Left ventricle myocardium inferior (tissue), 1 donor: ENCODE data around the gene SH3TC2. TPM values are rescaled to one million over a fixed set of nuclear protein-coding genes. Genes with fewer than 3 reads are reported as not detected.

ENCODE experiments used
- DNase-seq: peaks from one replicate; pipeline ENCODE4 v3.0.0-alpha.2; 2020
- H3K27ac ChIP-seq: fragments of 200-600 bp; replicated peaks from 2 replicates; pipeline ENCODE4 v1.8.0; 2021
- H3K27me3 ChIP-seq: fragments of 200-600 bp; 2 replicates; pipeline ENCODE4 v1.8.0; 2021; ENCODE audit warnings: low read depth
- H3K36me3 ChIP-seq: fragments of 200-600 bp; 2 replicates; pipeline ENCODE4 v1.8.0; 2021
- H3K4me1 ChIP-seq: fragments of 200-600 bp; 2 replicates; pipeline ENCODE4 v1.8.0; 2021
- H3K4me3 ChIP-seq: fragments of 200-600 bp; 2 replicates; pipeline ENCODE4 v1.8.0; 2021; ENCODE audit warnings: mild to moderate bottlenecking, moderate library complexity
- H3K9me3 ChIP-seq: fragments of 200-600 bp; replicated peaks from 2 replicates; pipeline ENCODE4 v1.8.0; 2021
- intact Hi-C: fragments of 100-400 bp; cut with micrococcal nuclease; formaldehyde crosslinking; loops from one replicate; pipeline ENCODE4 v1.11.0; 2022
- total RNA-seq: library from RNA; stranded (reverse); fragmentation: NEBNext Ultra II Directional; extraction: Animal tissue kit (Norgen Biotek cat#: 25700); gene quantifications from one replicate; pipeline ENCODE4 v1.2.1, GENCODE V29; 2021
- TF ChIP-seq, protein P1 (sequence below): fragments of 200-600 bp; IDR thresholded peaks from 2 replicates; pipeline ENCODE4 v1.8.0; 2021; ENCODE audit warnings: antibody characterized with exemption, mild to moderate bottlenecking, borderline replicate concordance
- donor health status: DM: no; HTN: yes; CAD: no; lungs with severe emphysema.

The SH3TC2 gene
- total RNA-seq, 1 donor from 2014 or later = 9.4 TPM

DNA sequence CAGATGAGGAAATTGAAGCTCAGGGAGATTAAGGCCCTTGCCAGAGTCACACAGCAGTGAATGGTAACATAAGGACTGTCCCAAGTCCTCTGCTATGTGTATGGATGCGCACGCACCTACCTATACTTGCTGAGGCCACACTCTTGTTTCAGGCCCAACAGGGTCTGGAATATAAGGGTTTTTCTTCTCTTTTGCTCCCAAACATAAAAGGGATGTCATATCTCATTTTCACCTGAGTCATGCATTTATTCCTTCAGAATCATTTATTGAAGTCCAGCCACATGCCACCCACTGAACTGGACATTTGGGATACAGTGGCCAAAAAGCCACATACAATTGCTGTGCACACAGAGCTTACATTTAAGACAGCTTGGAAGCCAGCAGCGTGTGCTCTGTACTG lies 92.0 kb downstream of the SH3TC2 start:
- Histone ChIP-seq H3K36me3 (no peaks in the 10 kb centered on the region), H3K4me1 (peaks cover 60% of the 10 kb centered on the region), H3K9me3 (no peaks in the 10 kb centered on the region), H3K27me3 (no peaks in the 10 kb centered on the region), H3K27ac (no peak overlapping the region), H3K4me3 (no peak overlapping the region)
- TF ChIP-seq, protein P1, sequence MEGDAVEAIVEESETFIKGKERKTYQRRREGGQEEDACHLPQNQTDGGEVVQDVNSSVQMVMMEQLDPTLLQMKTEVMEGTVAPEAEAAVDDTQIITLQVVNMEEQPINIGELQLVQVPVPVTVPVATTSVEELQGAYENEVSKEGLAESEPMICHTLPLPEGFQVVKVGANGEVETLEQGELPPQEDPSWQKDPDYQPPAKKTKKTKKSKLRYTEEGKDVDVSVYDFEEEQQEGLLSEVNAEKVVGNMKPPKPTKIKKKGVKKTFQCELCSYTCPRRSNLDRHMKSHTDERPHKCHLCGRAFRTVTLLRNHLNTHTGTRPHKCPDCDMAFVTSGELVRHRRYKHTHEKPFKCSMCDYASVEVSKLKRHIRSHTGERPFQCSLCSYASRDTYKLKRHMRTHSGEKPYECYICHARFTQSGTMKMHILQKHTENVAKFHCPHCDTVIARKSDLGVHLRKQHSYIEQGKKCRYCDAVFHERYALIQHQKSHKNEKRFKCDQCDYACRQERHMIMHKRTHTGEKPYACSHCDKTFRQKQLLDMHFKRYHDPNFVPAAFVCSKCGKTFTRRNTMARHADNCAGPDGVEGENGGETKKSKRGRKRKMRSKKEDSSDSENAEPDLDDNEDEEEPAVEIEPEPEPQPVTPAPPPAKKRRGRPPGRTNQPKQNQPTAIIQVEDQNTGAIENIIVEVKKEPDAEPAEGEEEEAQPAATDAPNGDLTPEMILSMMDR = no peak
- intact Hi-C loops = no loop called here
- DNase-seq = no peak

DNA sequence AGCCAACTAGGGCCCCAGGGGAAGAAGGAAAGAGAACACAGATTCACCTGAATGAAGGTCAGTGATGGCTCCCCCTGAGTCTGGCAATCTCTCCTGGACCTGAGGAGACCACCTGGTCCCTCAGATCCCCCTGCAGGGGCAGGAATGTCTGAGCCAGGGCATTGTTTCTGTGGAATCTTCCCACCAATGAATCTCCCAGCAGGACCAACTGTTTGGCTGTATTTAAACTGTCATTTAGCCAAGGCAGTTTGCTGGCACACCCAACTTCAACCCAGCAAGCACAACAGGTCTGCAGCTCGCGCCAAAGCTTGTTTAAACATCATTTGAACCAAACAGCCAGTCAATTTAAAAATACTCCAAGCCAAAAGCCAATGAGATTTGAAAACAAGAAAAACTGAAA lies 92.6 kb downstream of the SH3TC2 start:
- no peak for DNase-seq
- no peaks in the 10 kb centered on the region for H3K36me3 ChIP-seq
- TF ChIP-seq, protein P1 = no peak
- H3K4me1 ChIP-seq = peaks cover 65% of the 10 kb centered on the region
- H3K27me3 ChIP-seq = no peaks in the 10 kb centered on the region
- intact Hi-C loops = no loop called here
- H3K4me3 ChIP-seq = no peak overlapping the region
- H3K27ac ChIP-seq = peak overlapping the region; percentile 66
- H3K9me3 ChIP-seq = no peaks in the 10 kb centered on the region

DNA sequence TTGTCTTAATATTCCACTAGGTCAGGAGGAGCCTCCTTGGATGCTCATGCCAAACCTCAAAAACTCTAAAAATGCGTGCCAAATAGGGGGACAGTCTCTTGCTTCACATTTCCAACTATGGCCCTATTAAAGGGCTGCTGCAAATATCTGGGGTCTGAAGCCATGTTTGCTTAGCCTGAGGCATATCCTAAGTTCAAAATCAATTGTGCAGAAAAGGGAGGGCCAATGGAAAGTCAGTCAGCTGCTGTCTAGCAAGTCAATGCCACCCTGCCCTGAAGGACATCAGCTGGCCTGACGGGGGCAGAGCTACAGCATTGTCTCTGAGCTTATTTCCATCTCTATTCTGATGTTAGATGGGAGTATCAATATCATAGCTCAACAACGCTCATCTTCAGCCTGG lies 93.6 kb downstream of the SH3TC2 start:
- DNase-seq = no peak
- H3K36me3 ChIP-seq = no peaks in the 10 kb centered on the region
- TF ChIP-seq, protein P1 = no peak
- peaks cover 71% of the 10 kb centered on the region for H3K4me1 ChIP-seq
- peak overlapping the region; percentile 66 for H3K27ac ChIP-seq
- no peaks in the 10 kb centered on the region for H3K9me3 ChIP-seq
- H3K27me3 ChIP-seq = no peaks in the 10 kb centered on the region
- intact Hi-C loops = no loop called here
- H3K4me3 ChIP-seq = no peak overlapping the region

DNA sequence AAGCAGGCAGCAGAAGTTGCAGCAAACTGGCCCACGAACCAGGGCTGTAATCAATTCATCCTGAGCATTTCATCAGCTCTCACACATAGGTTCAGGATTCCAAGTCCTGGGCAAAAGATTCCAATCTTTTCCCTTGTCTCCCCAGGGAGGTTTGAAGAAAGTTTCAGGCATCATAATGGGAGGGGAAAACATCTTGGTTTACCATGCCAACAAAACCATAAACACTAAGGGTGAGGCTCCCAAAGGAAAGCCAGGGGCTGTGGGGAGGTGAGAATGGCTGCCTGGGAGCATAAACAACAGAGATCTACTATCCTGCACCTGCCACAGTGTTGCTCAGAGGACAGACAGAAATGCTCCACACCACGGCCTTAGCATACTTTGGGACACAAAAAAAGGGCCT lies 94.6 kb downstream of the SH3TC2 start:
- no peaks in the 10 kb centered on the region for H3K27me3 ChIP-seq
- no peak for DNase-seq
- TF ChIP-seq, protein P1 = no peak
- peak overlapping the region; percentile 51 for H3K27ac ChIP-seq
- intact Hi-C loops = no loop called here
- no peaks in the 10 kb centered on the region for H3K9me3 ChIP-seq
- no peaks in the 10 kb centered on the region for H3K36me3 ChIP-seq
- peaks cover 68% of the 10 kb centered on the region for H3K4me1 ChIP-seq
- no peak overlapping the region for H3K4me3 ChIP-seq

DNA sequence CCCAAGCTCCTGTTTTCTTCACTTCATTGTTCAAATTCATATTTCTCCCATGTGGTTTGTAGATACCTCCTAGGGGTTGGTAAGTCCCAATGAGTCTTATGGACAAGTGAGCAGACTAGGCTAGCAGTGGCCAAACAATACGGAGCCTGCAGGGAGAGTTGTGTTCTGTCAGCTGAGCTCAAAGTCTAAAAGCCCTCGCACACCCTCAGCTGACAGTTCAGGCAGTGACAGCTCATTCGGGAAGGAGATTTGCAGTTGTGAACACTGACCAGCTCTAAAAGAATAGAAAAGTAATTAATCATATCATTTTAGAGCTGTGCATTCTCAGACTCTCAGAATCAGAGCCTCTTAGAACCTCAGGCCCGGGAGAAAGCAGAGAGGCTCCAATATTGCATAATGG lies 95.1 kb downstream of the SH3TC2 start:
- Histone ChIP-seq H3K27me3 (no peaks in the 10 kb centered on the region), H3K4me3 (no peak overlapping the region), H3K27ac (peak overlapping the region; percentile 51), H3K4me1 (peaks cover 63% of the 10 kb centered on the region), H3K36me3 (no peaks in the 10 kb centered on the region), H3K9me3 (no peaks in the 10 kb centered on the region)
- no peak for DNase-seq
- TF ChIP-seq, protein P1 = no peak
- intact Hi-C loops = no loop called here

DNA sequence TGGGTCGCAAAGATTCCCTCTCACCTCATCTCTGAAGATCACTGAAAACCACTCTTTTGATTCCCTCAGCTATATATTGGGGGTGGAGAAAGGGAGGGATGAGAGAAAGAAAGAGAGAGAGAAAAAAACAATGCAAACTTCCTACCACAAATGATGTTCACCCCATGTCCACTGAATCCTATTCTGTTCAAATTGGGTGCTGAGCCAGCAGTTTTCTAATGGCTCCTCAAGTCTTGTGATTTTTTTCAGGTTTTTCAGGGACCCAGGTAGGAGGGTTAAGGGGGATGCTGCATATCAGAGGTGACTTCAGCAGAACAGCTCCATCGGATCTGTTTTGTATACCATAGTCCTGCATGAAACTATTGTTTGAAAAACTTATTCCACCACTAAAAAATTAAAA lies 95.9 kb downstream of the SH3TC2 start:
- TF ChIP-seq, protein P1 = no peak
- Histone ChIP-seq H3K4me3 (no peak overlapping the region), H3K36me3 (no peaks in the 10 kb centered on the region), H3K9me3 (no peaks in the 10 kb centered on the region), H3K27ac (peak overlapping the region; percentile 81), H3K4me1 (peaks cover 55% of the 10 kb centered on the region), H3K27me3 (no peaks in the 10 kb centered on the region)
- intact Hi-C loops = no loop called here
- no peak for DNase-seq
